CD4-positive, alpha-beta T cell treated with Interferon alpha-2 for 1 hour (primary cell): ENCODE results near the gene IL20RB.
"Not testable (repeated sequence)": the region's sequence is repeated elsewhere in the genome, so short reads cannot be mapped to it uniquely, and the experiment has no call there.

Experiments used
- DNase-seq, 2 donors: peaks; one replicate each; pipeline ENCODE4 v3.0.0-alpha.2; 2020 to 2022

IL20RB gene

DNA sequence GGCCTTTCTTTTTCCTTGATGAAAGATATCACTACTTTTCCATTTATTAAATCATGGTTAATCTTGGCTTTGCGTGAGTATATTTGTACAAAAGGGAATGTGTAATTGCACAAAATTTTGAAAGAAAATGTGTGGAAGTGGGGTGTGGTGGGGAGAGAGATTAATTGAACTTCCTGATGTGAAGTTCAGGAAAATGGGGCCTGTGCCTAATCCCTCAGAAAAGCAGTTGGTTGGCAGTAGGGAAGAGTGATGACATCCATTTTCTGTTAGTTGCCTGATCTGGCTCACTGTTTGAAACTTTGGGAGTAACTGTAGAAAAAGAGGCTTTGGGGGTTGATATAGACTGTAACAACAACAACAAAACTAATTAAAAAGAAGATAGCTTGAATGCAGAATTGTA lies 10.8 kb upstream of the IL20RB start:
- DNase-seq: no peak

DNA sequence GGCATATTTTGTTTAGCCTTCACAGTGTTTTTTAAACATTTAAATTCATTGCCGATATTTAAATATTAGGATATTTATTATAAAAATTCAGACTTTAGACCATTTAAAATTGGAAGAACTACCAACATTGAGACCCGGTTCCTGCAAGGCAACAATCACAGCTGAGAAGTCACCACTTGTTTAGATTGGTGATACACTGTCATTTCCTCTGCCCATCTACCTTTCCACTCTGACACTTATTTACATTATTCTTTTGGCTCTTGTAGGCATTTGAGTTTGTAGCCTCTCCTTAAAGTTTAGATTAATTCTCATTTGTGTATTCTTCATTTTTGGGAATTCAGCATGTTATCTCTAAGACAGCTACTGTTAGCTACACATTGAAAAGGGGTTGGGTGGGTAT lies 10.3 kb upstream of the IL20RB start:
- DNase-seq: no peak

DNA sequence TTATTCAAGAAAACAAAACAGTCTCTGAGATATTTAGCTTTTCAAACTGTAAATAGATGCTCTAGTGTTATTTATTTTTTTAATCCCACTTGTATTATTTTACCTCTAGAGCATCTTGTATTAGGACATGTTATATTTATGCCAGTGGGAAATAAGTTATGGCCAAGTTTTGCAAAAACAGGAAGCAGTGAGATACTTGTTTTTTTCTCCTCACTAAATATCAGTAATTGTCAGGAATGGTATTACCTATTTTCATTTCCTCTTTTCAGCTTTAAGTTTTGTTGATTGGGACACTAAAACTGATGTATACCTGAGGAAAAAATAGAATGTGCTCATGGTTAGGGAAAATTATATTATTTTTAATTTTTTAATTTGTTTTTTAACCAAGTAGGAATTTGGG lies 8.6 kb upstream of the IL20RB start:
- no peak for DNase-seq

DNA sequence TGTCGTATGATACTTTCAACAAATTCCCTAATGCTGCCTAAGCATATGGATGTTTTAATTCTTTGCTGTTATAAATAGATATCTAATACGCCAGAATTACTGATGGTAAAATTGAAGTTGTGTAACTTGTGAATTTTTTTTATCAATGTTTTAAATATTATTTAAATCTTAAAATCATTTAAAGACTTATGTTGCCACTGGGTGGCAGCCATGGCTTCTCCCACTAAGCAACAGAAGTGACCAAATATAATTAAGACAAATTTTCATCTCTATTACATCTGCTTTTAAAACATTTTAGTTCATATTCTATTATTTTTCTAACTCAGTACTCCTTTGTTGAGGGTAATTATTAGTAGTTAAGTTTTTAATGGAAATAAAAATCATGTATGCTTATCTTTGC lies 8.1 kb upstream of the IL20RB start:
- DNase-seq: no peak

DNA sequence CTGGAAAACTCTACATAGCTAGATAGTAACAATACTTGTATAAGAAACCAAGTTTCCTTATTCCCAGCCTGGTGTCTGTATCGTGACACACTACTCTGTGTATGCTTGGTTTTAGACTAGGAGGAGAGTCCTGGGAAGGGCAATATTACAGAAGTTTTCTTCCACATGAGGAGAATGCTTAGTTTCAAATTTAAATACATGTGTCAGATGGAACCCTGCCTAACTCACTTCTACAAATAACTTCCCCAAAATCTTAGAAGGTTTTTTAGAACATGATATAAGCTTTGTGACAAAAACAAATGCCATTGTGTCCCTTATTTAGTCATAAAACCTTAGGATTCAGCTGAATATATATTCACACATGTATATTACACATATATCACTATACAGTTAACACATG lies 7.2 kb upstream of the IL20RB start:
- no peak for DNase-seq

DNA sequence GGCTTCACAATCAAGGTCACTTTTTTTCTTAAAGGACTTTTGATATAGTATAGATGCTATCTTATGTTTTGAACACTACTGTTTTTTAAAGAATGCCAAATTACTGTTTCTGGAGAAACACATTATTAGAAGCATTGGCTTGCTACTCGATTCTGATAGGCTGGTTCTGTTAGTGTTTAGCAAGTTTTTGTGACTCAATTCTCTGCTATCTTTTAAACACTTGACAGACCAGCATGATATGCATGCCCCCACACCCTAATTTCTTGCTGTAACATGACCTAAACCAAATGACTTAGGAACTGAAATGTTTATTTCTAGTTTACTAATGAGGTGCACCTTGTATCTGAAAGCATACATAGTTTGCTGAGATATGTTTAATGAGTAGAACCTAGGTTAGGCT lies 5.5 kb upstream of the IL20RB start:
- no peak for DNase-seq

DNA sequence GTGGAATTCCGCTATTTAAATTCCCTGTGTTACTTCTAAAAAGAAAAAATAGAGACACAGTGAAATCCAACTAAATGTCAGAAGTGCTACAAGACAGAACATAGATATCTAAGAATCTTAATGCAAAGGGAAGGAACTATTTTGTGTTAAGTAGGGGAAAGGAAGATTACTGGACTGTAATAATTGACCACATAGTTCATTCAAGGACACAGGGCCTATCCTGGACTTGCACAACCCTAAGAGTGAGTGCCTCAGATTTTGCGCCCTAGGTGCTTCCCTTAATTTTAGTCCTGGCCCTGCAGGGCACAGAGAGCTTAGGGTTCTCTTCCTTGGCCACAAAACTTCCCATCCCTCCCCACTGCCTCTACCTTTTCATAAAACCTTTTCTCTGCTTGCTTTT lies 3.5 kb upstream of the IL20RB start:
- DNase-seq: no peak

DNA sequence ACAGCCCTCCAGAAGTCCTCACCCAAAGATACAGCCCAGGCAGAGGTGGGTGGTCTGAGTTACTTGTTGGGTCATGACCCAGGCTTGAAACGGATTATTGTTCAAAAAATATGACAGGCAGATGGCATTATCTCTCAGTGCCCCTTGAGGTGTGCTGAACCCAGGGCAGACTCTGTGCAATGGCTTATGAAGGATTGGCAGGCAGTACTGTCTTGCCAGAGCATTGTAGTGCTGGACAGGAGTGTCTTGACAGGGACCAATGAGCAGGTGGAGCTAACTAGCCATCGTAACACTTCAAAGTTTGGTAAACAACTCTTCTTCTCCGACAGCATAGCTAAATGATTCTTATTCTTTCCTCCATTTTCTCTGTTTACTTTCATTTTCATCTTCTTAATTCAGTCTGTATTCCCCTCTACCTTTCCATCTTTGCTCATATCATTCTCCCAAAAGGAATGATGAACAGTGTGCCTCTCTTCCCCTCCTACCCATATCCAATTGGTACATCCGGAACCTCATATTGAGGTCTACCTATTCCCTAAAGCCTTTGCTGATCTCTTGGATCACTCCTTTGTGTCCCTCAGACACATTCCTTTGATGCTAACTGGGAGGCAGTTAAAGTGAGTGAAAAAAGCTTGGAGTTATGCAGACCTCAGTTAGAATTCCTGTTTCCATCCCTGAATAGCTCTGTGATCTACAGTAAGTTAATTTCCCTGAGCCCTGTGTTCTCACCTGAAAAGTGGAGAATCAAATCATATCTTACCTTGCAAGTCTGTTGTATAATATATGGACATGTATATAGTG lies 2.6 kb upstream of the IL20RB start:
- no peak for DNase-seq

DNA sequence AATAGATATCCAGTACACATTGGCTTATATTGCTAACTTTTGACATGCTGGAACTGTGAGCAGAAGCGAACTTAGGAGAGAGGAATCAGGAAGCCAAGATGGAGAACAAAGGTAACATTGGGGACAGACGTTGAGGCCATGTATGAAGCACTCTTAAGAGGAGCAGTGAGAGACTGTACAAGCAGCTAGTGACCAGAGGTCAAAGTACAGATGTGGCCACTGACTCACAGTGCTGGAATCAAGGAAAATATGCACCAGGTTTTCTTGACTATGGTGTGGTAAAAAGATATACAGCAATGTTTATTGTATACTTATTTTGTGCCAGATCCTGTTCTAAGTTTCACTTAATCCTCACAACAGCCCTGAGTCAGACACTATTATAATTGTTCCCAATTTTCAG lies 2.0 kb upstream of the IL20RB start:
- no peak for DNase-seq

DNA sequence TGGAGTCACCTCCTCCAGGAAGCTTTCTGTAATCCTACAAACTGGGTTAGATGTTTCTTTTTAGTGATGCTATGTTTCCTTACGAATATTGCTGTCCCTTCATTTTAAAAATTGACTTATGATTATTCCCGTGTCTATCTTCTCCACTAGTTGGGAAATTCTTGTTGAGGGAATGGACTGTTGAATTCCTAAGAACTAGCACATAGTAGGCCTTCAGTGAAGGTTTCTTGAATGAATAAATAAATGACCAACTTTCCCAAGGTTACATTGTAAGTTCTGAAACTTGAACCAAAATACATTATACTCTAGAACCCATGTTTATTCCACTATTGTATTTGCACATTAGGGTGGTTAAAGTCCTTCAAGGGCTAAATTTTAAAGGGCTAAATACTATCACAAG lies 812 bp upstream of the IL20RB start:
- no peak for DNase-seq

DNA sequence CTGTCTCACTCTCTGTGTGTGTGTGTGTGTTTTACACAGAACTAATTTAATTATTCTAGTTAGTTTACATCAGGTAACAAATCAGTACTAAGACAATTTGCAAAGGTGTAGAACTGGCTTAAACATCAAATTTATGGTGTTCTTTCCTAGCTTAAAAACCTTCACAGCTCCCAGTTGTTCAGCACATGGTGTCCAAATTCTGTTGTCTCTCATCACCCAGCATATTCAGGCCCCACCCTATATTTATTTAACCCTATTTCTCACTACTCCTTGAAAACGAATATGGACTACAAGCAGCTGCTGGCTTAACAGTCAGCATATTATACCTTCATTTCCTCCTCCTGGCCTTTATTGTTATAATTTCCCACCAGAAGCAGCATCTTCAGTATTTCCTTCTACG lies 1.2 kb downstream of the IL20RB start:
- no peak for DNase-seq

DNA sequence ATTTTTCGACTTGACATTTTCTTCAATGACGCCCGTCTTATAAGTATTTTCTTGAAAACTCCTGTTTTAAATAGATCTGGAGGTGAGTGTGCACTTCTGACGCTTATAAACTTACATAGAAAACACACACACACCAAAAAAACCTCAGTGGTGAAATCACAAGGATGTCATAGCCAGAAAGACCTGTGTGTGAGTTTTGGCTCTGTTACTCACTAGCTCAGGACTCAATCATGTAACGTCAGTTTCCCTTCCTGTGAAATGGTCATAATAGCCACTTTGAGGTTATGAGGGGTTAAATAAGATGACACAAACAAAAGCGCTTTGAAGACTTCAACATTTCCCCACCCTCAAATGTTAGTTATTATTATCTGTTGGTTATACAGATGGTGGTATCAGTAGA lies 1.8 kb downstream of the IL20RB start:
- DNase-seq: no peak

DNA sequence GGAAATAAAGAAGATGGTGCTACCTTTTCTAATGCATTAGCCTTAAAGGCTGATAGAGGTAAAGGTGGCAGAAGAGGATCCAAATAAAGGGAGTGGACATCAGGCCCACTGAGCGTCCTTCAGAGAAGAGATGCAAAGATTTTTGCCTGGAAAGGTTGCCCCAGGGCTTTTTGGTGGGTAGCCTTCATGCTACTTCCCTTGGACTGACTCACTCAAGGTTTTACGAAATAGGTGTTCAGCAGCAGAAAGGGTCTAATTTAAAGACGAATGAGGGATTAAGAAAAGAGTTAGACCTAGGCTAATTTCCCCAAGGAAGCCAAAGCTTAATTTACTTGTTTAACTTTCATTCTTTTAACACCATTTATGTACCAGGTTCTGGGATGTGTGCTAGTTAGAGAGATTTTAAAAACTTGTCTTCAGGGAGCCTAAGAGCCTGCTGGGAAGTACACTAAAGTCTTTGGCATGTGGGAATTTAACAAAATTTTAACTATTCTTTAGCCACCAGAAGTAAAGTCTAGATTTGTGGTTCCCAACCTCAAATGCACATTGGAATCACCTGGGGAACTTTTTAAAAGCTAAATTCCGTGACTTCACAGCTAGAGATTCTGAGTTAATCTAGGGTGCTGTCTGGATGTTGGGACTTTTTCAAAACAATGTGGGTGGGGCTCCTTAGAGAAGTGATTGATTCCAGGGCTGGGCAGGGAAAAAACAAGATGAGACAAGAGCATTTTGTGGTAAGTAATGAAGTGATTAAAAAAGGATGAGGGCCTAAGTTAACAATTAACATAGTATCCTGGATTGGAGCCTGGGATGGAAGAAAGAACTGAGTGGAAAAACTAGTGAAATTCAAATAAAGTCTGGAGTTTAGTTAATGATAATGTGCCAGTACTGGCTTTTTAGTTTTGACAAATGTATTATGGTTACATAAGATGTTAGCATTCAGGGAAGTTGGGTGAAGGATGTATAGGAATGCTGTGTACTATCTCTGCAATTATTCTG lies 3.4 kb downstream of the IL20RB start:
- DNase-seq: no peak

DNA sequence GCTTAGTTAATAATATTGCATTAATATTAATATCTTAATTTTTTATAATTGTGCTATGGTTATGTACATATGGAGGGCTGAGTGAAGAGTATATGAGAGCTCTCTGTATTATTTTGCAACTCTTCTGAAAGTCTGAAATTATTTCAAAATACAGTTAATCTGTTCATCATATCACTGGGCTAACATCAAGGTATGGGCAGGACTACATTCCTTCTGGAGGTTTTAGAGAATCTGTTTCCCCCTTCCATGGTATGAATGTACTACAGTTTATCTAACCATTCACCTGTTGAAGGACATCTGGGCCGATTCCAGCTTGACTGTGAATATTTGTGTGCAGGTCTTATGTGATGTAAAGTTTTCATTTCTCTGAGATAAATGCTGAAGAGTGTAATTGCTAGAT lies 5.1 kb downstream of the IL20RB start:
- no peak for DNase-seq

DNA sequence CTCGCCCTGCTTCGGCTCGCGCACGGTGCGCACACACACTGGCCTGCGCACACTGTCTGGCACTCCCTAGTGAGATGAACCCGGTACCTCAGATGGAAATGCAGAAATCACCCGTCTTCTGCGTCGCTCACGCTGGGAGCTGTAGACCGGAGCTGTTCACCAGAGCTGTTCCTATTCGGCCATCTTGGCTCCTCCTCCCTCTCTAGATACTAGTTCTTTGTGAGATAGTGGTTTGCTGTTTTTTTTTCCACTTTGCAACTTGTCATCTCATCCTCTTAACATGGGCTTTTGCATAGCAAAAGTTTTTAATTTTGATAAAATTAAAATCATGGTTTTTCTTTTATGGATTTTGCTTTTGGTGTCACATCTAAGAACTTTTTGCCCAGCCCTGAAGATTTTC lies 11.8 kb downstream of the IL20RB start:
- DNase-seq: not testable (repeated sequence)

DNA sequence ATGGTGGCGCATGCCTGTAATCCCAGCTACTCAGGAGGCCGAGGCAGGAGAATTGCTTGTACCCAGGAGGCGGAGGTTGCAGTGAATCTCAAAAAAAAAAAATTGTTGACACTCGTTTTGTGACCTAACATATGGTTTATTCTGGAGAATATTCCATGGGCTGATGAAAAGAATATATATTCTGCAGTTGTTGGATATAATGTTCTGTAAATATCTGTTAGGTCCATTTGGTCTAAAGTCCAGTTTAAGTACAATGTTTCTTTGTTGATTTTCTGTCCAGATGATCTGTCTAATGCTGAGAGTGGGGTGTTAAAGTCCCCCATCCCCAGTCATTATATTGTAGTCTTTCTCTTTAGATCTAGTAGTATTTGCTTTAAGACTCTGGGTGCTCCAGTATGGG lies 15.6 kb downstream of the IL20RB start:
- DNase-seq: no peak

DNA sequence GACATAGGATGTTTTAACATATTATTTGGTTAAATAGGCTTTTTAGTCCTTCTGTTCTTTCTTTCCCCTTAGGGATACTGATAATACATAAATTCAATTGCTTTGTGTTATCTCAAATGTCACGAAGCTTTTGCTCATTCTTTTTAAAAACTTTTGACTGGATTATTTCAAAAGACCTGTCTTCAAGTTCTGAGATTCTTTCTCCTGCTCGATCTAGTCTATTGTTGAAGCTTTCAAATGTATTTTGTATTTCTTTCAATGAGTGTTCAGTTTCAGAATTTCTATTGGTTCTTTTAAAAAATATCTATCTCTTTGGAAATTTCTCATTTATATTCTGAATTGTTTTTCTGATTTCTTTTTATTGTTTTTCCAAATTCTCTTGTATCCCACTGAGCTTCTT lies 16.9 kb downstream of the IL20RB start:
- DNase-seq: no peak

DNA sequence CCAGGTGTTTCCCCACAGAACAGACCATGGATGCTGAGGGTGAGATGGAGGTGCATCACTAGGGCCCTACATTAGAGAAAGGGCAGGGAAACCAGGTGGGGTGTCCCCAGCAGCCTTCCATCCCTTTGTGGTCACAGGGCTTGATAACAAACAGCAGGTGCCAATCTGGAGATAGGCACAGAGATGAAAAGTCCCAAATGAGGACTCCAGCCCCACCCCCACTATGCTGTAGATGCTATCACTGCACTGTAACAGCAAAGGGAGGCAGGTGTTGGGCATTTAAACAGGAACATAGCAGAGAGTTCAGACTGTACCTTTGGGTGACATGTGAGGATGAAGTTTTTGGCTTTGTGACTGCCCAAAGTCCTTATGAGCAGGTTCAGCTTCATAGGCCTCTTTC lies 21.4 kb downstream of the IL20RB start:
- no peak for DNase-seq

DNA sequence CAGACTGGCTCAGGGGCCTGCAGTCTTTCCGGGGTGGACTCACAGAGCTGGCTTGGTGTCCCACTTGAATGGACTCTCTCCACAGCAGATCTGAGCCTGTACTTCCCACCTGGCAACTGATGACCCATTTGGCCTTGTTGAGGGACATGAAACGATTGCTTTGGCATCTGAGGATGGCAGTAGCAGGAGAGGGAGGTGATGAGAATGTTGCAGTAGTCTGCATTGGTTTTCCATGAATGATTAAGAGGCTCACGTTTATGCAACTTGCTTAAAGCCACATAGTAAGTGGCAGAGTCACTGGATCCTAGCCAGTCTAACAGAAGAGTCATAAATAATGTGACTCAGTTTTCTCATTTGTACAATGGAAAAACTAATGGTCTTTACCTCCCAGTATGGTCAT lies 21.9 kb downstream of the IL20RB start:
- no peak for DNase-seq

DNA sequence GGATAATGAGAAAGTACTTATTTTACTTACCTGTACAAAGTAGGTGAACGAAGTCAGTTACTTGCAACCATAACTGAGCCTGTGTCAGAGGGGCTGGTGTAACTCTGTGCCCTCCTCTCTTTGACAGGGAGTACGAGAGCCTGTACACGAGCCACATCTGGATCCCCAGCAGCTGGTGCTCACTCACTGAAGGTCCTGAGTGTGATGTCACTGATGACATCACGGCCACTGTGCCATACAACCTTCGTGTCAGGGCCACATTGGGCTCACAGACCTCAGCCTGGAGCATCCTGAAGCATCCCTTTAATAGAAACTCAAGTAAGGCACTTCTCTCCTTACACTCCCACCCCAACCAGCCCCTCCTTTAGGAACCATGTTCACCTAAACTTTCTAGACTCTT lies 24.2 kb downstream of the IL20RB start:
- no peak for DNase-seq

DNA sequence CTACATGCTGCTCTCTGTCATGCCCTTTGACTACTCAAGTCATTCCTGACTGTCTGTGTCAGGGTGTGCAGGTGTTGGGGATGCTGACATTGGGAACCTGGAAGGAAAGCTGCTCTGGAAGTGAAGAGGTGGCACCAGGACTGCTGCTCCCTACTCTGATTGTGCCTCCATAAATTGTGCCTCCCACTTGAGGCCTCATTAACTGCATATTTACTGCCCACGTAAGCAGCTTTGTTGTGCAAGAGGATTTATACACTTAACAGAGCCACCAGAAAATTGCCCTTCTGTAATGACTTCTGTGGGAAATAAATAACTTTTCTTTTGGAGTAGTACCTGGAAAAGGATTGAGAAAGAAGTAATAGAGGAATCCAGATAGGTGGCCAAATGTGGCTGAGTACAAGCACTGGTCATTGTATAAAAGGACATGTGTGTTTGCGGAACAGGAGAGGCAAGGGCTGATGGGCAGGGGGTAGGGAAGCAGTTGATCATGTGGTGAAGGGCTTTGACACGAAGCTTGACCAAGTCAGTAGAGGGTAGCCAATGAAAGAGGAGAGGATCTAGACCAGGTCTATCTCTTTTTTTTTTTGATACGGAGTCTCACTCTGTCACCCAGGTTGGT lies 24.8 kb downstream of the IL20RB start:
- no peak for DNase-seq

DNA sequence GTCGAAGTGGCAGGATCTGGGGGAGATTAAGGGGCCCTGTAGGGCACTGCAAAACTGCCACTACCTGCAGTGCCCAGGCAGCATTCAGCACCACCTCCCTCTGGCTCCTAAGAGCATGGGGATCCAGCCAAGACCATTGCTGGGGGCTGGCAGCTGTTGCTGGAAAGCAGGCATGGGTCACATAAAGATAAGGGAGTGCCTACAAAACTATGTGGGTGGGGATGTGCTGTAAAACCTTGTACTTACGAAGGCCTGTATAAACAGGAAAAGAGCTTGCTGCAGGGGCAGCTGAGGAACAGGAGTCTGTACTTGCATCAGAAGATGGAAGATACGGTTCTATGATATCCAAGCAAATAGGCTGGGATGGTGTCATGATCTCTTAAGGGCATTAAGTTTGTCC lies 27.1 kb downstream of the IL20RB start:
- no peak for DNase-seq

DNA sequence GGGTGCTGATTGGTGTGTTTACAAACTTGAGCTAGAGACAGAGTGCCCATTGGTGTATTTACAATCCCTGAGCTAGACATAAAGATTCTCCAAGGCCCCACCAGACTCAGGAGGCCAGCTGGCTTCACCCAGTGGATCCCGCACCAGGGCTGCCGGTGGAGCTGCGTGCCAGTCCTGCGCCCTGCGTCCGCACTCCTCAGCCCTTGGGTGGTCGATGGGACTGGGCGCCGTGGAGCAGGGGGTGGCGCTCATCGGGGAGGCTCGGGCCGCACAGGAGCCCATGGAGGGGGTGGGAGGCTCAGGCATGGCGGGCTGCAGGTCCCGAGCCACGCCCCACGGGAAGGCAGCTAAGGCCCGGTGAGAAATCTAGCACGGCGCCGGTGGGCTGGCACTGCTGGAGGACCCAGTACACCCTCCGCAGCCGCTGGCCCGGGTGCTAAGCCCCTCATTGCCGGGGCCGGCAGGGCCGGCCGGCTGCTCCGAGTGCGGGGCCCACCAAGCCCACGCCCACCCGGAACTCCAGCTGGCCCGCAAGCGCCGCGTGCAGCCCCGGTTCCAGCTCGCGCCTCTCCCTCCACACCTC lies 29.7 kb downstream of the IL20RB start:
- not testable (repeated sequence) for DNase-seq
